ENCODE data around the gene CERCAM. TPM values are rescaled to one million over a fixed set of nuclear protein-coding genes. Genes with fewer than 3 reads are reported as not detected.
A peak's percentile ranks its signal among the peaks of the same experiment; 100 is the strongest.

CERCAM gene
- total RNA-seq, 1 donor from 2014 or later = not detected

- H3K9ac ChIP-seq = no peak overlapping the region
- no peak for DNase-seq (ENCODE audit: low spot score)
- H3K4me3 ChIP-seq = no peak overlapping the region
- TF ChIP-seq EZH2 (IDR thresholded peaks at IDR 0.05) = no peak
- peaks cover 90% of the 10 kb centered on the region for H3K27me3 ChIP-seq
- H3K9me3 ChIP-seq (ENCODE audit: low read depth) = no peaks in the 10 kb centered on the region
- H3K79me2 ChIP-seq (ENCODE audit: low read depth) = no peaks in the 10 kb centered on the region
- H3K36me3 Mint-ChIP-seq = peaks cover 2% of the 10 kb centered on the region
- H3K4me1 ChIP-seq = no peaks in the 10 kb centered on the region
- no peaks in the 10 kb centered on the region for H3F3A ChIP-seq (ENCODE audit: low read depth)
- no peaks in the 10 kb centered on the region for H3K9me3 Mint-ChIP-seq
- peaks cover 13% of the 10 kb centered on the region for H3K27me3 Mint-ChIP-seq (ENCODE audit: insufficient read depth, low read depth)
- H3K27ac Mint-ChIP-seq = no peak overlapping the region
- no peak overlapping the region for H3K4me2 ChIP-seq
- H3K4me3 Mint-ChIP-seq = no peak overlapping the region
- H3K4me1 Mint-ChIP-seq = no peaks in the 10 kb centered on the region
- H2AFZ ChIP-seq (replicated peaks) = no peak overlapping the region
- no peak overlapping the region for H3K27ac ChIP-seq
- H3K36me3 ChIP-seq = no peaks in the 10 kb centered on the region
- no peaks in the 10 kb centered on the region for H4K20me1 ChIP-seq (ENCODE audit: low read depth)
Measured at GRCh38 chr9:128448746-128449145, 28.1 kb downstream of the CERCAM start.

GRCh38 chr9:128454991-128455390 lies 34.3 kb downstream of the CERCAM start:
- Histone ChIP-seq H3F3A (ENCODE audit: low read depth) (peaks cover 8% of the 10 kb centered on the region), H2AFZ (replicated peaks) (no peak overlapping the region), H3K36me3 (no peaks in the 10 kb centered on the region), H3K9me3 (ENCODE audit: low read depth) (no peaks in the 10 kb centered on the region), H3K9ac (no peak overlapping the region), H3K27ac (no peak overlapping the region), H3K4me1 (peaks cover 5% of the 10 kb centered on the region), H3K4me3 (no peak overlapping the region), H4K20me1 (ENCODE audit: low read depth) (peaks cover 29% of the 10 kb centered on the region), H3K79me2 (ENCODE audit: low read depth) (peaks cover 8% of the 10 kb centered on the region), H3K27me3 (peaks cover 73% of the 10 kb centered on the region), H3K4me2 (no peak overlapping the region)
- H3K4me3 Mint-ChIP-seq = peak overlapping the region; percentile 90
- peaks cover 12% of the 10 kb centered on the region for H3K36me3 Mint-ChIP-seq
- H3K9me3 Mint-ChIP-seq = no peaks in the 10 kb centered on the region
- no peak for TF ChIP-seq CTCF (IDR thresholded peaks at IDR 0.05)
- peak overlapping the region; percentile 57 for H3K27ac Mint-ChIP-seq
- H3K4me1 Mint-ChIP-seq = peaks cover 19% of the 10 kb centered on the region
- H3K27me3 Mint-ChIP-seq (ENCODE audit: insufficient read depth, low read depth) = no peaks in the 10 kb centered on the region
- DNase-seq (ENCODE audit: low spot score) = no peak

GRCh38 chr9:128455849-128456612 lies 35.4 kb downstream of the CERCAM start, which contains the start of gene ODF2:
Gene ODF2 (plus strand): TSS chr9:128456006. CDS start chr9:128456092, 86 bp downstream.
- H3K9me3 Mint-ChIP-seq = no peaks in the 10 kb centered on the region
- H3K36me3 ChIP-seq = no peaks in the 10 kb centered on the region
- peak within 1 kb of the TSS; percentile 94 for H3K4me3 Mint-ChIP-seq
- H3K9ac ChIP-seq = no peak within 1 kb of the TSS
- H3K27ac ChIP-seq = no peak within 1 kb of the TSS
- H3K27me3 Mint-ChIP-seq (ENCODE audit: insufficient read depth, low read depth) = no peaks in the 10 kb centered on the region
- H4K20me1 ChIP-seq (ENCODE audit: low read depth) = peaks cover 29% of the 10 kb centered on the region
- peak within 1 kb of the TSS; percentile 72 for H3K4me3 ChIP-seq
- peaks cover 19% of the 10 kb centered on the region for H3K4me1 Mint-ChIP-seq
- peaks cover 8% of the 10 kb centered on the region for H3F3A ChIP-seq (ENCODE audit: low read depth)
- peaks cover 64% of the 10 kb centered on the region for H3K27me3 ChIP-seq
- H3K79me2 ChIP-seq (ENCODE audit: low read depth) = peaks cover 8% of the 10 kb centered on the region
- peak within 1 kb of the TSS; percentile 88 for H2AFZ ChIP-seq (replicated peaks)
- peaks cover 17% of the 10 kb centered on the region for H3K36me3 Mint-ChIP-seq
- TF ChIP-seq CTCF (IDR thresholded peaks at IDR 0.05) = no peak
- TF ChIP-seq EZH2 (IDR thresholded peaks at IDR 0.05) = no peak
- TF ChIP-seq EZH2phosphoT487 (IDR thresholded peaks at IDR 0.05) = no peak
- peak within 1 kb of the TSS; percentile 84 for H3K4me2 ChIP-seq
- H3K9me3 ChIP-seq (ENCODE audit: low read depth) = no peaks in the 10 kb centered on the region
- peaks cover 5% of the 10 kb centered on the region for H3K4me1 ChIP-seq
- peak within 1 kb of the TSS; percentile 93 for H3K27ac Mint-ChIP-seq
- DNase-seq (ENCODE audit: low spot score) = peak; percentile 98

GRCh38 chr9:128456613-128457061 lies 36.0 kb downstream of the CERCAM start:
- peaks cover 19% of the 10 kb centered on the region for H3K4me1 Mint-ChIP-seq
- no peak overlapping the region for H3K9ac ChIP-seq
- H2AFZ ChIP-seq (replicated peaks) = peak overlapping the region; percentile 63

More at GRCh38 chr9:128456613-128457061, 36.0 kb downstream of the CERCAM start:
- Histone ChIP-seq H3K27me3 (peaks cover 58% of the 10 kb centered on the region), H3K4me1 (peaks cover 5% of the 10 kb centered on the region), H3K4me2 (peak overlapping the region; percentile 84), H3F3A (ENCODE audit: low read depth) (peaks cover 8% of the 10 kb centered on the region), H3K79me2 (ENCODE audit: low read depth) (peaks cover 8% of the 10 kb centered on the region), H4K20me1 (ENCODE audit: low read depth) (peaks cover 29% of the 10 kb centered on the region), H3K27ac (no peak overlapping the region), H3K36me3 (no peaks in the 10 kb centered on the region), H3K4me3 (peak overlapping the region; percentile 72), H3K9me3 (ENCODE audit: low read depth) (no peaks in the 10 kb centered on the region)
- peak; percentile 87 for DNase-seq (ENCODE audit: low spot score)
- H3K27me3 Mint-ChIP-seq (ENCODE audit: insufficient read depth, low read depth) = no peaks in the 10 kb centered on the region
- H3K36me3 Mint-ChIP-seq = peaks cover 20% of the 10 kb centered on the region
- TF ChIP-seq EZH2phosphoT487 (IDR thresholded peaks at IDR 0.05) = no peak
- TF ChIP-seq CTCF (IDR thresholded peaks at IDR 0.05) = no peak
- no peak for TF ChIP-seq EZH2 (IDR thresholded peaks at IDR 0.05)
- peak overlapping the region; percentile 94 for H3K4me3 Mint-ChIP-seq
- no peaks in the 10 kb centered on the region for H3K9me3 Mint-ChIP-seq
- no peak overlapping the region for H3K27ac Mint-ChIP-seq
